Activated CD4-positive, CD25-positive, alpha-beta regulatory T cell treated with anti-CD3 and anti-CD28 coated beads, Interleukin-2, amount 50 U/mL, for 72 hours (primary cell): ENCODE data around the gene ATP8A2.
"Not testable (repeated sequence)": the region's sequence is repeated elsewhere in the genome, so short reads cannot be mapped to it uniquely, and the experiment has no call there.

Experiments
- DNase-seq: peaks from one replicate; pipeline ENCODE4 v3.0.0; 2021

The ATP8A2 gene

GRCh38 chr13:25772534-25772933 is 400.8 kb downstream of the ATP8A2 start:
- DNase-seq, result not testable (repeated sequence)

GRCh38 chr13:25774056-25774455 is 402.3 kb downstream of the ATP8A2 start:
- not testable (repeated sequence) for DNase-seq

GRCh38 chr13:25775275-25775674 is 403.5 kb downstream of the ATP8A2 start:
- DNase-seq, result no peak

- DNase-seq, result no peak
These were observed 404.2 kb downstream of the ATP8A2 start for GRCh38 chr13:25775986-25776385.

- DNase-seq, result no peak
These were observed 404.9 kb downstream of the ATP8A2 start for GRCh38 chr13:25776722-25777121.

GRCh38 chr13:25777509-25777908 is 405.7 kb downstream of the ATP8A2 start:
- no peak for DNase-seq

- no peak for DNase-seq
These were observed 406.6 kb downstream of the ATP8A2 start for GRCh38 chr13:25778365-25778764.

GRCh38 chr13:25778808-25779305 is 407.1 kb downstream of the ATP8A2 start:
- no peak for DNase-seq

GRCh38 chr13:25783076-25783475 is 411.3 kb downstream of the ATP8A2 start:
- no peak for DNase-seq

- DNase-seq, result no peak
These were observed 411.8 kb downstream of the ATP8A2 start for GRCh38 chr13:25783601-25784024.

GRCh38 chr13:25784119-25784518 is 412.3 kb downstream of the ATP8A2 start:
- no peak for DNase-seq

- DNase-seq, result not testable (repeated sequence)
These were observed 418.4 kb downstream of the ATP8A2 start for GRCh38 chr13:25790137-25790536.

GRCh38 chr13:25795277-25795676 is 423.5 kb downstream of the ATP8A2 start:
- DNase-seq, result no peak

GRCh38 chr13:25796474-25796873 is 424.7 kb downstream of the ATP8A2 start:
- DNase-seq, result no peak

GRCh38 chr13:25798998-25799397 is 427.2 kb downstream of the ATP8A2 start:
- DNase-seq, result no peak

- DNase-seq, result no peak
These were observed 428.7 kb downstream of the ATP8A2 start for GRCh38 chr13:25800523-25800922.

- DNase-seq, result no peak
These were observed 430.8 kb downstream of the ATP8A2 start for GRCh38 chr13:25802579-25802978.

- no peak for DNase-seq
These were observed 431.9 kb downstream of the ATP8A2 start for GRCh38 chr13:25803641-25804040.

- DNase-seq, result no peak
These were observed 434.6 kb downstream of the ATP8A2 start for GRCh38 chr13:25806264-25806974.

GRCh38 chr13:25807562-25807961 is 435.8 kb downstream of the ATP8A2 start:
- DNase-seq, result no peak

- no peak for DNase-seq
These were observed 439.7 kb downstream of the ATP8A2 start for GRCh38 chr13:25811506-25811905.

GRCh38 chr13:25816239-25816638 is 444.5 kb downstream of the ATP8A2 start:
- DNase-seq, result no peak

- DNase-seq, result no peak
These were observed 448.2 kb downstream of the ATP8A2 start for GRCh38 chr13:25819856-25820530.

GRCh38 chr13:25821776-25822175 is 450.0 kb downstream of the ATP8A2 start:
- no peak for DNase-seq
